DOHH2 (cell line): Measurements from ENCODE around the gene SLC22A6.

Experiments used
- H3F3A ChIP-seq: fragments of 200-600 bp; sonication (generic), shearing (Covaris generic); 2 replicates; pipeline ENCODE4 v1.6.0; 2016; ENCODE audit warnings: antibody characterized with exemption, mild to moderate bottlenecking; ENCODE audit not compliant: control insufficient read depth, insufficient read depth
- H3K27ac ChIP-seq: fragments of 200-600 bp; sonication (generic); 2 replicates; pipeline ENCODE4 v1.5.1; 2014; ENCODE audit warnings: low read depth, mild to moderate bottlenecking, low read length, moderate library complexity
- H3K27me3 ChIP-seq: fragments of 200-600 bp; sonication (generic); 2 replicates; pipeline ENCODE4 v1.6.1; 2014; ENCODE audit warnings: mild to moderate bottlenecking, low read length, mixed read lengths; ENCODE audit not compliant: control insufficient read depth
- H3K36me3 ChIP-seq: fragments of 200-600 bp; sonication (generic); 2 replicates; pipeline ENCODE4 v1.6.1; 2014; ENCODE audit warnings: mild to moderate bottlenecking, low read length, moderate library complexity, mixed read lengths; ENCODE audit not compliant: control insufficient read depth
- H3K4me1 ChIP-seq: fragments of 200-600 bp; sonication (generic); 2 replicates; pipeline ENCODE4 v1.6.1; 2014; ENCODE audit warnings: mild to moderate bottlenecking, low read length, mixed read lengths; ENCODE audit not compliant: control insufficient read depth
- H3K4me2 ChIP-seq: fragments of 200-600 bp; sonication (generic); 2 replicates; pipeline ENCODE4 v1.6.0; 2014; ENCODE audit warnings: mild to moderate bottlenecking, low read length, moderate library complexity
- H3K4me3 ChIP-seq: fragments of 200-600 bp; sonication (generic); 2 replicates; pipeline ENCODE4 v1.5.1; 2014; ENCODE audit warnings: mild to moderate bottlenecking, low read length, mixed read lengths
- H3K79me2 ChIP-seq: fragments of 200-600 bp; sonication (generic); 2 replicates; pipeline ENCODE4 v1.6.1; 2014; ENCODE audit warnings: mild to moderate bottlenecking, low read length, mixed read lengths; ENCODE audit not compliant: control insufficient read depth
- H3K9me2 ChIP-seq: fragments of 200-600 bp; sonication (generic); replicated peaks from 2 replicates; pipeline ENCODE4 v1.6.1; 2014; ENCODE audit warnings: mild to moderate bottlenecking, low read length, mixed read lengths; ENCODE audit not compliant: control insufficient read depth
- H3K9me3 ChIP-seq: fragments of 200-600 bp; sonication (generic); 2 replicates; pipeline ENCODE4 v1.6.1; 2014; ENCODE audit warnings: antibody characterized with exemption, low read length, mixed read lengths; ENCODE audit not compliant: control insufficient read depth, insufficient read depth
- H4K20me1 ChIP-seq: fragments of 200-600 bp; sonication (generic); 2 replicates; pipeline ENCODE4 v1.6.0; 2014; ENCODE audit warnings: low read depth, mild to moderate bottlenecking, antibody characterized with exemption, low read length, moderate library complexity; ENCODE audit not compliant: control insufficient read depth, insufficient read depth
- EZH2phosphoT487 ChIP-seq: fragments of 200-600 bp; sonication (generic); IDR thresholded peaks from 2 replicates; pipeline ENCODE4 v1.6.1; 2017; ENCODE audit warnings: borderline replicate concordance, mild to moderate bottlenecking, antibody characterized with exemption, low read length, moderate library complexity, mixed read lengths
- TF ChIP-seq, protein P1 (sequence below): fragments of 200-600 bp; sonication (generic); IDR thresholded peaks from one replicate; pipeline ENCODE4 v1.5.1; 2014; ENCODE audit warnings: antibody characterized with exemption, mild to moderate bottlenecking, low read depth, low read length; ENCODE audit not compliant: poor library complexity, severe bottlenecking

Gene SLC22A6

GRCh38 chr11:63019506-63019905 is 34.7 kb upstream of the SLC22A6 start:
- no peak overlapping the region for H3K27ac ChIP-seq
- no peaks in the 10 kb centered on the region for H4K20me1 ChIP-seq
- H3K36me3 ChIP-seq, result no peaks in the 10 kb centered on the region
- H3F3A ChIP-seq, result no peaks in the 10 kb centered on the region
- no peaks in the 10 kb centered on the region for H3K4me1 ChIP-seq
- H3K9me2 ChIP-seq, result no peaks in the 10 kb centered on the region
- no peak overlapping the region for H3K4me3 ChIP-seq
- no peaks in the 10 kb centered on the region for H3K9me3 ChIP-seq
- TF ChIP-seq, protein P1, sequence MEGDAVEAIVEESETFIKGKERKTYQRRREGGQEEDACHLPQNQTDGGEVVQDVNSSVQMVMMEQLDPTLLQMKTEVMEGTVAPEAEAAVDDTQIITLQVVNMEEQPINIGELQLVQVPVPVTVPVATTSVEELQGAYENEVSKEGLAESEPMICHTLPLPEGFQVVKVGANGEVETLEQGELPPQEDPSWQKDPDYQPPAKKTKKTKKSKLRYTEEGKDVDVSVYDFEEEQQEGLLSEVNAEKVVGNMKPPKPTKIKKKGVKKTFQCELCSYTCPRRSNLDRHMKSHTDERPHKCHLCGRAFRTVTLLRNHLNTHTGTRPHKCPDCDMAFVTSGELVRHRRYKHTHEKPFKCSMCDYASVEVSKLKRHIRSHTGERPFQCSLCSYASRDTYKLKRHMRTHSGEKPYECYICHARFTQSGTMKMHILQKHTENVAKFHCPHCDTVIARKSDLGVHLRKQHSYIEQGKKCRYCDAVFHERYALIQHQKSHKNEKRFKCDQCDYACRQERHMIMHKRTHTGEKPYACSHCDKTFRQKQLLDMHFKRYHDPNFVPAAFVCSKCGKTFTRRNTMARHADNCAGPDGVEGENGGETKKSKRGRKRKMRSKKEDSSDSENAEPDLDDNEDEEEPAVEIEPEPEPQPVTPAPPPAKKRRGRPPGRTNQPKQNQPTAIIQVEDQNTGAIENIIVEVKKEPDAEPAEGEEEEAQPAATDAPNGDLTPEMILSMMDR, result no peak
- TF ChIP-seq EZH2phosphoT487, result no peak
- H3K27me3 ChIP-seq, result peaks cover 9% of the 10 kb centered on the region
- no peak overlapping the region for H3K4me2 ChIP-seq
- no peaks in the 10 kb centered on the region for H3K79me2 ChIP-seq

DNA sequence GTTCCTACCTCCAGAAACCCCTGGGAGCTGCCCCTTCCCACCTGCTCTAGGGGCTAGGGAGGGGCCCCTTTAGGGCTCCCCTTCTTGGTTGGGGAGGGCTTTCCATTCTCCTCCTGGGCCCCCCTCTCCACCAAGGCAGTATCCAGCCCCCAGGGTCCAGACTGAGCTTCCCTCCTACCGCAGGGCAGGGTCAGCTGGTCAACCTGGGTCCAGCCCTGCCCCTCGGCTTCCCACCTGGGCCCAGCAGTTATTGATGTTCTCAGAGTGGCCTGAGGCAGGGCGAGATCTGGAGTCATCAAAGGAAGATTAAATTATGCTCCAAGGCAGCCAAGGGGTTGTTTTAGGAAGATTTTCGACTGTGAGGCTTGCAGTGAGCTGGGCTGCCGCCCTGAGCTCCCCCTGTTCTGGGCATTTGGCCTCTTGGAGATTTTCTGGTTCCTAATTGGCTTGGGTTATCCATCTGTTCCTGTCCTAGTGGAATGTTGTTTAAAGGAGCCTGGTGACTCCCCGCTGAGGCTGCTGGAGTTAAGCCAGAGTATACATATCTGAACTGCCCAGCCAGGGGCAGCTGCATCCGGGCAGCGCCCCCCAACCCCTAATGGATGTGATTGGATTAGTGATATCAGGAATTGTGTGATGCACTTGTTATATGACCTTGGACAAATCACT is 32.7 kb upstream of the SLC22A6 start:
- H3K4me3 ChIP-seq, result no peak overlapping the region
- no peaks in the 10 kb centered on the region for H3K79me2 ChIP-seq
- peaks cover 9% of the 10 kb centered on the region for H3K27me3 ChIP-seq
- H3F3A ChIP-seq, result no peaks in the 10 kb centered on the region
- no peaks in the 10 kb centered on the region for H4K20me1 ChIP-seq
- H3K27ac ChIP-seq, result no peak overlapping the region
- H3K4me2 ChIP-seq, result no peak overlapping the region
- H3K9me2 ChIP-seq, result no peaks in the 10 kb centered on the region
- H3K4me1 ChIP-seq, result no peaks in the 10 kb centered on the region
- H3K36me3 ChIP-seq, result no peaks in the 10 kb centered on the region
- no peaks in the 10 kb centered on the region for H3K9me3 ChIP-seq
- TF ChIP-seq, protein P1, result no peak
- TF ChIP-seq EZH2phosphoT487, result no peak

DNA sequence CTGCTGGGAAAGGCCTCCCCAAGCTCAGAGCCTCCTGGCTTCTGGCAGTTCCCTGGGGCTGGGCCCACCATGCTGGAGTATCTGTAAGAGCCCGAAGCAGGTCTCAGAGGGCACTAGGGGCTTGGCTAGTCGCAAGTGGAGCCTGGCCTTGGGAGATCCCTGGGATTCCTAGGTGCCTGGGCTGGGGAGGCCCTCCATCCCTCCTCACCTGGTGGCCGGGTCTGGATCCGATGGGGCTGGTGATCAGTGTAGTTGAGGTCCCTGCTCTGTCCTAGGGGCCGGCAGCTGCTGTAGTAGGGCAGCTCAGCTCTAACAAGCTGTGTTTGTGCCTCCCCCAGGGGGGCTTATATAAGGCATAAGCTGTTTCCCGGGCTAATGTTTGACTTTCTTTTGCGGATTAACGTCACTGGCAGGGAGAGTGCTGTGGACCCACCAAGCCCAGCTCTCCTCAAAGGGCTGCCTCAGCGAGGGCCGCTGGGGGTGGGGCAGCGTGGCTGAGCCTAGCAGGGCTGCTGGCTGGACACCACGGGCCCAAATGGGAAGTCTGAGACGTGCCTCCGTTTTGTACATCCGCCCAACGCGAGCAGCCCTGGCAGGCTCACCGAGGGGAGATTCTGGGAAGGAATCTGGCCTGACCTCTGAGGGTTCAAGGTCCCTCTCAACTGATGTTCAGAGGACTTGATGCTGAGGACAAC is 30.9 kb upstream of the SLC22A6 start, which contains the start of gene SLC22A8:
TSS of gene SLC22A8 (minus strand) at position 321 of the 695 bp plus-strand sequence. CDS start 883 bp downstream, outside the sequence.
- H3K27ac ChIP-seq, result no peak within 1 kb of the TSS
- H3K4me1 ChIP-seq, result no peaks in the 10 kb centered on the region
- H3F3A ChIP-seq, result no peaks in the 10 kb centered on the region
- no peaks in the 10 kb centered on the region for H4K20me1 ChIP-seq
- no peak within 1 kb of the TSS for H3K4me2 ChIP-seq
- H3K27me3 ChIP-seq, result peaks cover 9% of the 10 kb centered on the region
- no peak for TF ChIP-seq EZH2phosphoT487
- TF ChIP-seq, protein P1, result no peak
- H3K9me3 ChIP-seq, result no peaks in the 10 kb centered on the region
- no peak within 1 kb of the TSS for H3K4me3 ChIP-seq
- H3K36me3 ChIP-seq, result no peaks in the 10 kb centered on the region
- H3K9me2 ChIP-seq, result no peaks in the 10 kb centered on the region
- H3K79me2 ChIP-seq, result no peaks in the 10 kb centered on the region
